Medulla oblongata (tissue), 1 donor: ENCODE data around the gene CFAP221.
A peak's percentile ranks its signal among the peaks of the same experiment; 100 is the strongest.

Source experiments
- DNase-seq: peaks from one replicate; pipeline ENCODE4 v3.0.0-alpha.2; 2015; ENCODE audit errors: extremely low spot score

The CFAP221 gene

GRCh38 chr2:119645173-119645855 lies 101.1 kb downstream of the CFAP221 start:
- DNase-seq = no peak

GRCh38 chr2:119646149-119646548 lies 101.9 kb downstream of the CFAP221 start:
- no peak for DNase-seq

- DNase-seq = no peak
Observed at GRCh38 chr2:119647440-119648169, 103.4 kb downstream of the CFAP221 start.

GRCh38 chr2:119649364-119649917 lies 105.2 kb downstream of the CFAP221 start:
- no peak for DNase-seq

- no peak for DNase-seq
Observed at GRCh38 chr2:119650206-119650605, 106.0 kb downstream of the CFAP221 start.

GRCh38 chr2:119650846-119651370 lies 106.7 kb downstream of the CFAP221 start:
- DNase-seq = no peak

- DNase-seq = no peak
Observed at GRCh38 chr2:119657466-119658145, 113.4 kb downstream of the CFAP221 start.

- DNase-seq = peak; percentile 68
Observed at GRCh38 chr2:119659601-119660342, 115.5 kb downstream of the CFAP221 start.

GRCh38 chr2:119660343-119660658 lies 116.1 kb downstream of the CFAP221 start:
- DNase-seq = no peak

- DNase-seq = no peak
Observed at GRCh38 chr2:119662297-119662696, 118.0 kb downstream of the CFAP221 start.

GRCh38 chr2:119668546-119668945 lies 124.3 kb downstream of the CFAP221 start:
- DNase-seq = no peak

GRCh38 chr2:119671016-119671415 lies 126.8 kb downstream of the CFAP221 start:
- no peak for DNase-seq

- DNase-seq = no peak
Observed at GRCh38 chr2:119671752-119672151, 127.5 kb downstream of the CFAP221 start.

GRCh38 chr2:119672161-119672862 lies 128.1 kb downstream of the CFAP221 start:
- DNase-seq = no peak

GRCh38 chr2:119673796-119674195 lies 129.5 kb downstream of the CFAP221 start:
- DNase-seq = no peak

- no peak for DNase-seq
Observed at GRCh38 chr2:119674711-119675500, 130.7 kb downstream of the CFAP221 start.

GRCh38 chr2:119678021-119678656 lies 133.9 kb downstream of the CFAP221 start:
- DNase-seq = no peak

GRCh38 chr2:119679526-119679837 lies 135.2 kb downstream of the CFAP221 start:
- DNase-seq = no peak

- no peak for DNase-seq
Observed at GRCh38 chr2:119679846-119680245, 135.6 kb downstream of the CFAP221 start.
